Mesodermal cell (in vitro differentiated cells): ENCODE measurements around the gene SCN3B. TPM values are rescaled to one million over a fixed set of nuclear protein-coding genes. Genes with fewer than 3 reads are reported as not detected.

ENCODE experiments used
- H3K27ac ChIP-seq: 2 replicates; pipeline ENCODE4 v1.7.0; 2013; ENCODE audit warnings: mild to moderate bottlenecking, low read depth, low read length, moderate library complexity; ENCODE audit not compliant: severe bottlenecking
- H3K36me3 ChIP-seq: 2 replicates; pipeline ENCODE4 v1.7.1; 2013; ENCODE audit warnings: mild to moderate bottlenecking, low read length, moderate library complexity; ENCODE audit not compliant: control insufficient read depth, insufficient read depth
- H3K4me1 ChIP-seq: one replicate; pipeline ENCODE4 v1.7.1; 2013; ENCODE audit warnings: mild to moderate bottlenecking, low read length; ENCODE audit not compliant: insufficient read depth, control insufficient read depth, poor library complexity, severe bottlenecking
- H3K4me3 ChIP-seq: 2 replicates; pipeline ENCODE4 v1.7.0; 2013; ENCODE audit warnings: low read length, control low read depth, mild to moderate bottlenecking; ENCODE audit not compliant: insufficient read depth, poor library complexity, severe bottlenecking; ENCODE audit errors: extremely low read depth
- H3K9me3 ChIP-seq: 2 replicates; pipeline ENCODE4 v1.7.1; 2013; ENCODE audit warnings: mild to moderate bottlenecking, low read length, moderate library complexity; ENCODE audit not compliant: control insufficient read depth
- WGBS, 2 experiments: methylation state at CpG; one replicate each; pipeline ENCODE4 v1.1.5; 2013; ENCODE audit warnings: missing lambda C conversion rate in 2 of 2; ENCODE audit not compliant: insufficient coverage in 2 of 2; 5-methylcytosine and 5-hydroxymethylcytosine counted together
- polyA plus RNA-seq, 2 experiments: library from polyadenylated mRNA; stranded (reverse); fragments of 50-300 nt; gene quantifications; one replicate each; pipeline ENCODE4 v1.2.3, GENCODE V29; 2013

The SCN3B gene, protein sequence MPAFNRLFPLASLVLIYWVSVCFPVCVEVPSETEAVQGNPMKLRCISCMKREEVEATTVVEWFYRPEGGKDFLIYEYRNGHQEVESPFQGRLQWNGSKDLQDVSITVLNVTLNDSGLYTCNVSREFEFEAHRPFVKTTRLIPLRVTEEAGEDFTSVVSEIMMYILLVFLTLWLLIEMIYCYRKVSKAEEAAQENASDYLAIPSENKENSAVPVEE
- polyA plus RNA-seq (2013, experiment 1 of 2): 4.6 TPM
- 2.7 TPM for polyA plus RNA-seq (2013, experiment 2 of 2)

DNA sequence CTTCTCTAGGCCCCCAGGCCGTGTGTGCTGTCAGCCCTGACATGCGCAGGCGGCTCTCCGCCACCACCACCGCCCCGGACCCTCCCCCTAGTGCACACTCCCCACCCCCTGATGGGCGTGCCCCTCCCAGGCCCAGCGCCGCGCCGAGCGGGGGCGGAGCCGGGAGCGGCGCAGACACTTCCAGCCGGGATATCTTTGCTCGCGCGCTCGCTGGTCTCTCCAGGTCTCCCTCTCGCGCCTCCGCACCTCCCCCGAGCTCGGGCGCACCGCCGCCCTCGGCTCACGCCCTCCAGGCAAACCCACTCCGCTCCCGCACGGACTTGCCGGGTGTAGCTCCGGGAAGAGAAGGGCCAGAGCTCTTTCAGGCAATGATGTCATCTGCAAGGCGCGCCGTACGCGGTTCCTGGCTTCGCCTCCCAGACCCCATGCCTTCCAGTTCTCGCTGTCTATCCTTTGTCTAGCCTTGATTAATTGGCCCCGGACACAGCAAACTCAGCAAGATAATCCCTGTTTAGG lies at the start of gene SCN3B:
Gene SCN3B (minus strand): TSS at position 59 of the 516 bp plus-strand sequence. CDS start 823 bp downstream, outside the sequence.
- H3K9me3 ChIP-seq: no peaks in the 10 kb centered on the region
- WGBS, 2 experiments: 0 to 1% methylated on average over 30 to 34 of the region's 44 CpGs
- no peaks in the 10 kb centered on the region for H3K36me3 ChIP-seq
- peaks cover 3% of the 10 kb centered on the region for H3K4me1 ChIP-seq
- H3K4me3 ChIP-seq: peak within 1 kb of the TSS; percentile 63
- peak within 1 kb of the TSS; percentile 90 for H3K27ac ChIP-seq

DNA sequence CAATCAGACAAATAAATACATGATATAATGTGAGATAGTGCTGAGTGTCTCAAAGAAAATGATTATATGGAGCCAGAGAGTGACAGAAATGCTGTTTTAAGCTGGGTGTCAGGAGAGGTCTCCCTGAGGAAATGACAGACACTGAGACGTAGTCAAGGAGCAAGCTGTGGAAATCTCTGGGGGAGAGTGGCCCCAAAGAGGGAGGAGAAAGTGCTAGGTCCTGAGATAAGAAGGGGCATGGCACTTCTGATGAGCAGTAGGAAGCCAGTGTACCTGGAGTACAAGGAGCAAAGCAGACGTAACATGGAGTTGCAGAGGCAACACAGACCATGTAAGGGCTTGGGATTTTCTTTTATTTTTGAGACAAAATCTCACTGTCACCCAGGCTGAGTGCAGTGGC lies 48.3 kb upstream of the SCN3B start:
- Histone ChIP-seq H3K4me1 (no peaks in the 10 kb centered on the region), H3K4me3 (no peak overlapping the region), H3K9me3 (no peaks in the 10 kb centered on the region), H3K27ac (no peak overlapping the region), H3K36me3 (no peaks in the 10 kb centered on the region)
- WGBS, 2 experiments: 71 to 88% methylated on average over 1 to 2 of the region's 2 CpGs

DNA sequence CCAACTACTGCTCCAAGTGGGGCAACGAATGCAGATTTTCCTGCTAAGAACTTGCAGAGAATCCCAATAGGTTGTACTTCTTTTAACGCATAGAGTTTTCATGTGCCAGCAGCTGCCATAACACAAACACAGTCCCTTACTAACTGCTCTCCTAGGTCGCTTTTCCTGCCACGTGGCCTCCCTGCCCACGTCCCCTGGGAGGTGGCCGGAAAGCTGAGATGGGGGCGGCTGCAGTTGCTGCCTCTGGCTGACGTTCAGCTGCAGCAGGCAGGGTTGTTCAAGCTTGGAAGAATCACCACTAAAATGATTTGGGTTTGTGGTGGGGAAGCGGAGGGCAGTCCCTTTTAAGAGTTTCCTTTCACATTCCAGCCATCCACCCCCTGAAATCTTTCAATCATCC lies 47.7 kb upstream of the SCN3B start:
- no peaks in the 10 kb centered on the region for H3K9me3 ChIP-seq
- no peak overlapping the region for H3K27ac ChIP-seq
- no peaks in the 10 kb centered on the region for H3K36me3 ChIP-seq
- no peaks in the 10 kb centered on the region for H3K4me1 ChIP-seq
- no peak overlapping the region for H3K4me3 ChIP-seq
- 88 to 93% methylated on average over 4 to 5 of the region's 9 CpGs for WGBS, 2 experiments

DNA sequence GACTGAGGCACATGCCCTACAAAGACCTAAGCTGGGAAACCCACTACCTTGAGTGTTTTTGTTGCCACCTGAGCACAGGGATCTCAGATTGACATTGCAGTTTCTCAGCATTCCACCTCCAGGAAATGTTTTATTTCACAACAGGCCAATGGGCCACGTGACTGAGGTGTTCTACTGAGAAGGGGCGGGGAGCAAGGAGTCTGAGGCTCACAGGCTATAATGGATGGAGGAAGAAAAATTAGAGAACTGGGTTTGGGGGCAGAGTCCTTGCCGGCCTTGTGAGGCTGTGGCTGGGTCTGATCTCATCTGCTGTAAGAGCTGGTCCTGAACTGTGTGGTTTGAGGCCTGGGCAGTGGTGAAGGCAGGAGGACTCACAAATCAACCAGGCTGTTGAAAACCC lies 46.3 kb upstream of the SCN3B start:
- Histone ChIP-seq H3K9me3 (no peaks in the 10 kb centered on the region), H3K36me3 (no peaks in the 10 kb centered on the region), H3K27ac (no peak overlapping the region), H3K4me3 (no peak overlapping the region), H3K4me1 (no peaks in the 10 kb centered on the region)
- 85 to 100% methylated on average over 1 to 3 of the region's 3 CpGs for WGBS, 2 experiments

DNA sequence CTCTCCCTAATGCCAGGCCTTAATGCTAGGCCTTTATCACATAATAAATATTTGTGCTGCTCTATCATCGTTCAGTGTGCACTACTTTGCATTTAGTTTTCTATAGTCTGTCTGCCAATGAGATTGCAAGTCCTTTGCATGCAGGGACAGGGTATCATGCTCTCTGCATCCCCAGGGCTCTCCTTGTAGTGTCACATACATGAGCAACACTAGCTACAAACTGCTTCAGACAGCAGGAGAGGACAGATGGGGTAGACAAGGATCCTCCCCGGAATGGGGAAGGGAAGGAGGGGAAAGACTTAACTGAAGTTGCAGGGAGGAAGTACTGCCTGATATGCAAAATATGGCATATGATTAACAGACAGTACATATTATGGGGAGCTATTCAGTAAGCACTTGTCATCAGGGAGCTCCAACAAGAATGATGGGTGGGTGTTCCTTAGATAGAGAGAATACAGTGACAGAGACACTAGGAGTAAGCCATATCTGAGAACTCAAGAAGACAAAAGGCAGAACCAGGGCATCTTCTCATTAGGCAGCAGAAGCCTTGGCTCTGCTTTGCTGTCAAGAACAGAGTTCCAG lies 44.2 kb upstream of the SCN3B start:
- H3K9me3 ChIP-seq: no peaks in the 10 kb centered on the region
- H3K4me3 ChIP-seq: no peak overlapping the region
- WGBS, 2 experiments: 80% methylated on average over 1 of the region's 2 CpGs; no CpG with 5 or more reads in 1 of the 2 experiments

DNA sequence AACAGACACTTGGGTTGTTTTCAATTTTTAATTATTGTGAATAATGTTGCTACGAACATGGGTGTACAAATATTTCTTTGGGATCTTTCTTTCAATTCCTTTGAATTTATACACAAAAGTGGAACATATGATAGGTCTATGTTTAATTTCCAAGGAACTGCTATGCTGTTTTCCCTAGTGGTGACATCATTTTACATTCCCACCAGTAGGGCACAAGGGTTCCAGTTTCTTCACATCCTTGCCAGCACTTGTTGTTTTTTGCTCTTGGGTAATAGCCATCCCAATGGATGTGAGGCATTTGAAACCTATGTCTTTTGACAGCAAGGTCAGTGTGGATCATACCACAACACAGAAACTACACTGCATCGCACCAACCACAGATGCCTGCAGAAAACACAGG lies 41.8 kb upstream of the SCN3B start:
- WGBS, 2 experiments: no CpG with 5 or more reads among the region's 2 CpGs
- Histone ChIP-seq H3K4me3 (no peak overlapping the region), H3K36me3 (no peaks in the 10 kb centered on the region), H3K9me3 (no peaks in the 10 kb centered on the region), H3K4me1 (no peaks in the 10 kb centered on the region), H3K27ac (no peak overlapping the region)

More for the DNA sequence above, 44.2 kb upstream of the SCN3B start:
- no peaks in the 10 kb centered on the region for H3K4me1 ChIP-seq
- H3K27ac ChIP-seq: no peak overlapping the region
- H3K36me3 ChIP-seq: no peaks in the 10 kb centered on the region

DNA sequence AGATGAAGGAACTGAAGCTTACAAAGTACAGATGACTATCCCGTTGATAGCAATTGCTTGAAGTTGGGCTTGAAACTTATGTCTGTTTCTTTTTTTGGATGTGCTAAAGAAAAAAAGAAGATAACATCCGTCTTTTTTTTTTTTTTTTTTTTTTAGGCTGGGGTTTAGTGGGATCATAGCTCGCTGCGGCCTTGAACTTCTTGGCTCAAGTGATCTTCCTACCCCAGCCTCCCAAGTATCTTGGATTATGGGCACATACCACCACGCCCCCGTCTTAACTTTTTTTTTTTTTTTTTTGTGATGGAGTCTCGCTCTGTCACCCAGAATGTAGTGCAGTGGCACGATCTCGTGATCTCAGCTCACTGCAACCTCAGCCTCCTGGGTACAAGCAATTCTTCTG lies 40.8 kb upstream of the SCN3B start:
- WGBS, 2 experiments: 100% methylated on average over 1 to 4 of the region's 9 CpGs
- H3K36me3 ChIP-seq: no peaks in the 10 kb centered on the region
- no peaks in the 10 kb centered on the region for H3K9me3 ChIP-seq

DNA sequence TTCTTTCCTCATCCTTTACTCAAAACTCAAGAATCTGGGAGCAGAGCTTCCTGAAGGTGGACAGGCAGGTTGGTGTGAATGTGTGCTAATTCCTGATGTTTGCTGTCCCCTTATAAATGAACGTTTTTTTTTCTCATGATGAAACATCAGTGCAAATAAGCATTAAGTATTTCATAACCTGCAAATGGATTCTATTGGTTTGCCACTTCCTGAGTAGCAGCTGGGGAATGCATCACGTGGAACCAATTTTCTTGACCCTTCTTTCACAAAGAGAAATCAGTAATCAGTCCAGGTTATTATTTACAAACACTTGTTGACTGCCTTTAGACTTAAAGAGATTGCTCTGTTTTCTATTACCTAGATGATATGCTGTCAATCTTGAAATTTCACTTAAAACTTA lies 40.1 kb upstream of the SCN3B start:
- Histone ChIP-seq H3K9me3 (no peaks in the 10 kb centered on the region), H3K36me3 (no peaks in the 10 kb centered on the region), H3K4me1 (no peaks in the 10 kb centered on the region), H3K4me3 (no peak overlapping the region), H3K27ac (no peak overlapping the region)
- WGBS, 2 experiments: 75% methylated on average over 2 of the region's 2 CpGs; no CpG with 5 or more reads in 1 of the 2 experiments

More for the DNA sequence above, 40.8 kb upstream of the SCN3B start:
- H3K4me3 ChIP-seq: no peak overlapping the region
- no peak overlapping the region for H3K27ac ChIP-seq
- no peaks in the 10 kb centered on the region for H3K4me1 ChIP-seq

DNA sequence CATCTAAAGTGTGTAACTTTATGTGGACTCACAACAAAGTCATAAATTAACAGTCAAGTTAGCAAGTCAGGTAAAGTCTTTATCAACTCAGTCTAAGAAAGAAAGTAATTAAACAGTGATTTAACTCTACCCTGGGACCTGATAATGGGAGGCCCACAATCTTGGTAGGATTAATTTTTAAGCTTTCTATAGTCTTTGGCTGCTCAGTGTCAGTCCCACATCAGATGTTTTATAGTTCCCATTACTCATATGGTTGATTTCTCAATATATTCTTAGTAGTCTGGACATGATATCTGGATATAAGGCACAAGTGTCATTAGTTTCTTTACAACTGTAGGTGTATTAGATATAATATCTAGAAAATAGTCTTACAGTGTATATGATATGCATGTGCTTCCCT lies 38.5 kb upstream of the SCN3B start:
- Histone ChIP-seq H3K27ac (no peak overlapping the region), H3K4me3 (no peak overlapping the region), H3K9me3 (no peaks in the 10 kb centered on the region), H3K4me1 (no peaks in the 10 kb centered on the region), H3K36me3 (no peaks in the 10 kb centered on the region)

DNA sequence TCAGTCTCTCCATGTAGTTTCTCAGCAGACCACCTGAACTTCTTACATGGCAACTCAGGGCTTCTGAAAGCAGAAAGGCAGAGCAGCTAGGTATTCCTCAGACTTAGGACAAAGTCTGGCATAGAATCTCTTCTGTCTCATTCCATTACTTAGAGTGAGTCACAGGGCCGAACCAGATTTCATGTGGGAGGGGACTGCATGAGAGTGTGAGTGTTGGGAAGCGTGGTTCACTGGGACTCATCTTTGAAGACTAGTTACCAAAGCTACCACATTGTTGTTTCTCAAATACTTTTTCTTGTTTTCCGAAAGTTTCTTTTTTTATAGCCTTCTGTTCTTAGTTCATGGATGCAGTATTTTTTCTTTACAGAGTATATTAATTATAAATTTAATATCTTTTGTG lies 36.1 kb upstream of the SCN3B start:
- H3K4me1 ChIP-seq: no peaks in the 10 kb centered on the region
- H3K4me3 ChIP-seq: no peak overlapping the region
- WGBS, 2 experiments: no CpG with 5 or more reads among the region's 3 CpGs
- no peak overlapping the region for H3K27ac ChIP-seq
- no peaks in the 10 kb centered on the region for H3K9me3 ChIP-seq
- no peaks in the 10 kb centered on the region for H3K36me3 ChIP-seq

DNA sequence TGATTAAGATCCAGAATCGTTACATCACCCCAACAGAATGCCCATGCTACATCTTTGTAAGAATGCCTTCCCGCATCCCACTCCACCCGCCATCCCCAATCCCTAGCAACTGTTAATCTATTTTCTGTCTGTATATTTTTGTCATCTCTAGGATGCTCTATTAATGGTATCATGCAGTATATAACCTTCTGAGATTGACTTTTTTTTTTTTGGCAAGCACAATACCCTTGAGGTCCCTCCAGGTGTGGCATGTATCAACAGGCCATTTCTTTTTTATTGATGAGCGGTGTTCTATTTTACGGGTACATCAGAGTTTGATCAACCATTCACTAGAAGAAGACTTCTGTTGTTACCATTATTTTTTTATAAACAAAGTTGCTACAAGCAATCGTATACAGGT lies 30.2 kb upstream of the SCN3B start:
- Histone ChIP-seq H3K4me1 (no peaks in the 10 kb centered on the region), H3K4me3 (no peak overlapping the region), H3K36me3 (no peaks in the 10 kb centered on the region), H3K27ac (no peak overlapping the region), H3K9me3 (no peaks in the 10 kb centered on the region)
- no CpG with 5 or more reads among the region's 6 CpGs for WGBS, 2 experiments
